HG03066 (cell line): ENCODE results near the gene AP5S1.
"Not testable (repeated sequence)": the region's sequence is repeated elsewhere in the genome, so short reads cannot be mapped to it uniquely, and the experiment has no call there.

ENCODE experiments used
- ATAC-seq: cut with Tn5 transposase; IDR thresholded peaks from one replicate; pipeline ENCODE4 v1.9.1; 2021; ENCODE audit warnings: low read depth; ENCODE audit not compliant: unreplicated experiment

The AP5S1 gene

GRCh38 chr20:3811467-3812258 lies 8.7 kb upstream of the AP5S1 start:
- ATAC-seq, result no peak

GRCh38 chr20:3812259-3812681 lies 8.1 kb upstream of the AP5S1 start:
- ATAC-seq, result no peak

- no peak for ATAC-seq
Measured at GRCh38 chr20:3812975-3813847, 7.1 kb upstream of the AP5S1 start.

GRCh38 chr20:3813848-3814581 lies 6.3 kb upstream of the AP5S1 start:
- ATAC-seq, result no peak

- no peak for ATAC-seq
Measured at GRCh38 chr20:3814928-3815495, 5.3 kb upstream of the AP5S1 start.

GRCh38 chr20:3815703-3816315 lies 4.5 kb upstream of the AP5S1 start:
- ATAC-seq, result no peak

GRCh38 chr20:3818155-3819151 lies 1.9 kb upstream of the AP5S1 start:
- ATAC-seq, result no peak

GRCh38 chr20:3819411-3820047 lies 818 bp upstream of the AP5S1 start:
- ATAC-seq, result no peak

GRCh38 chr20:3820901-3821727 lies 767 bp downstream of the AP5S1 start:
- ATAC-seq, result no peak

GRCh38 chr20:3821996-3822395 lies 1.6 kb downstream of the AP5S1 start:
- ATAC-seq, result no peak

GRCh38 chr20:3823881-3824280 lies 3.5 kb downstream of the AP5S1 start:
- ATAC-seq, result no peak

- no peak for ATAC-seq
Measured at GRCh38 chr20:3825526-3825925, 5.2 kb downstream of the AP5S1 start.

- no peak for ATAC-seq
Measured at GRCh38 chr20:3826420-3826819, 6.1 kb downstream of the AP5S1 start.

- ATAC-seq, result no peak
Measured at GRCh38 chr20:3828798-3829197, 8.5 kb downstream of the AP5S1 start.

- ATAC-seq, result not testable (repeated sequence)
Measured at GRCh38 chr20:3829891-3830290, 9.5 kb downstream of the AP5S1 start.

GRCh38 chr20:3836132-3836531 lies 15.8 kb downstream of the AP5S1 start:
- ATAC-seq, result no peak

GRCh38 chr20:3839328-3839727 lies 19.0 kb downstream of the AP5S1 start:
- no peak for ATAC-seq

- ATAC-seq, result not testable (repeated sequence)
Measured at GRCh38 chr20:3840201-3840600, 19.9 kb downstream of the AP5S1 start.
